ENCODE results near the gene CDH13.

Gene CDH13

GRCh38 chr16:83685615-83686165 is 1058.9 kb downstream of the CDH13 start:
- no peaks in the 10 kb centered on the region for H3K27me3 ChIP-seq (ENCODE audit: insufficient read depth, poor library complexity, severe bottlenecking)
- no peak overlapping the region for H3K4me3 ChIP-seq (replicated peaks; ENCODE audit: insufficient read depth, low read length)
- H3K27ac ChIP-seq (replicated peaks): no peak overlapping the region
- TF ChIP-seq SPI1 (IDR thresholded peaks at IDR 0.05; ENCODE audit: borderline replicate concordance, low read depth) (no peak), REST (IDR thresholded peaks at IDR 0.05; ENCODE audit: insufficient replicate concordance, low read depth) (no peak), GABPA (IDR thresholded peaks at IDR 0.05; ENCODE audit: low read depth) (no peak), CTCF (IDR thresholded peaks at IDR 0.05; ENCODE audit: insufficient read depth, low read length) (no peak), POLR2AphosphoS5 (IDR thresholded peaks at IDR 0.05; ENCODE audit: low read depth) (no peak)
- no peak for DNase-seq (ENCODE audit: low read depth in 1 of 2, low spot score in 1 of 2)

GRCh38 chr16:83686726-83687125 is 1060.0 kb downstream of the CDH13 start:
- Histone ChIP-seq H3K4me3 (replicated peaks; ENCODE audit: insufficient read depth, low read length) (no peak overlapping the region), H3K27me3 (ENCODE audit: insufficient read depth, poor library complexity, severe bottlenecking) (no peaks in the 10 kb centered on the region), H3K27ac (replicated peaks) (no peak overlapping the region)
- no peak for TF ChIP-seq POLR2AphosphoS5 (IDR thresholded peaks at IDR 0.05; ENCODE audit: low read depth)
- TF ChIP-seq REST (IDR thresholded peaks at IDR 0.05; ENCODE audit: insufficient replicate concordance, low read depth): no peak
- TF ChIP-seq GABPA (IDR thresholded peaks at IDR 0.05; ENCODE audit: low read depth): no peak
- no peak for TF ChIP-seq CTCF (IDR thresholded peaks at IDR 0.05; ENCODE audit: insufficient read depth, low read length)
- TF ChIP-seq SPI1 (IDR thresholded peaks at IDR 0.05; ENCODE audit: borderline replicate concordance, low read depth): no peak
- no peak for DNase-seq (ENCODE audit: low read depth in 1 of 2, low spot score in 1 of 2)

- no peak overlapping the region for H3K4me3 ChIP-seq (replicated peaks; ENCODE audit: insufficient read depth, low read length)
- TF ChIP-seq POLR2AphosphoS5 (IDR thresholded peaks at IDR 0.05; ENCODE audit: low read depth) (no peak), SPI1 (IDR thresholded peaks at IDR 0.05; ENCODE audit: borderline replicate concordance, low read depth) (no peak), CTCF (IDR thresholded peaks at IDR 0.05; ENCODE audit: insufficient read depth, low read length) (no peak), REST (IDR thresholded peaks at IDR 0.05; ENCODE audit: insufficient replicate concordance, low read depth) (no peak), GABPA (IDR thresholded peaks at IDR 0.05; ENCODE audit: low read depth) (no peak)
- no peak overlapping the region for H3K27ac ChIP-seq (replicated peaks)
- H3K27me3 ChIP-seq (ENCODE audit: insufficient read depth, poor library complexity, severe bottlenecking): no peaks in the 10 kb centered on the region
- peak; percentile 6 to 7 for DNase-seq (ENCODE audit: low read depth in 1 of 2, low spot score in 1 of 2)
Observed at GRCh38 chr16:83689385-83689831, 1062.6 kb downstream of the CDH13 start.
